Colonic mucosa (tissue), 4 donors: ENCODE measurements around the gene EPN1. TPM values are rescaled to one million over a fixed set of nuclear protein-coding genes. Genes with fewer than 3 reads are reported as not detected.

Source experiments
- DNase-seq: peaks from one replicate; pipeline ENCODE4 v3.0.0-alpha.2; 2020
- H3K27ac ChIP-seq: fragments of 200-600 bp; one replicate; pipeline ENCODE4 v1.8.0; 2021
- H3K27me3 ChIP-seq: fragments of 200-600 bp; one replicate; pipeline ENCODE4 v1.8.0; 2021
- H3K36me3 ChIP-seq: fragments of 200-600 bp; one replicate; pipeline ENCODE4 v1.8.0; 2021
- H3K4me1 ChIP-seq: fragments of 200-600 bp; one replicate; pipeline ENCODE4 v1.8.0; 2021; ENCODE audit warnings: mild to moderate bottlenecking
- H3K4me3 ChIP-seq: fragments of 200-600 bp; one replicate; pipeline ENCODE4 v1.8.0; 2021
- H3K9ac ChIP-seq, 2 donors: one replicate each; pipeline ENCODE4 v1.7.0; 2013; ENCODE audit warnings: control low read depth in 2 of 2, low read depth in 2 of 2, low read length in 2 of 2
- H3K9me3 ChIP-seq: fragments of 200-600 bp; one replicate; pipeline ENCODE4 v1.8.0; 2021
- intact Hi-C: fragments of 100-400 bp; cut with DNase I; formaldehyde crosslinking; loops from one replicate; pipeline ENCODE4 v1.14.1; 2022
- total RNA-seq, 2 donors: library from RNA; stranded (reverse); fragmentation: NEBNext Ultra II Directional in 1 of 2; extraction: Animal tissue kit (Norgen Biotek cat#: 25700) in 1 of 2; gene quantifications; one replicate each; pipeline ENCODE4 v1.2.1, GENCODE V29; 2021
- TF ChIP-seq, protein P1 (sequence below): fragments of 200-600 bp; IDR thresholded peaks from one replicate; pipeline ENCODE4 v1.8.0; 2022; ENCODE audit warnings: antibody characterized with exemption, mild to moderate bottlenecking
- donor health status: healthy.
- donor health status: DM: no; HTN: no; CAD: no.
- donor health status: DM: no; HTN: no; CAD: no.

EPN1 gene
- total RNA-seq, 2 donors from 2014 or later = 257 to 259 TPM

DNA sequence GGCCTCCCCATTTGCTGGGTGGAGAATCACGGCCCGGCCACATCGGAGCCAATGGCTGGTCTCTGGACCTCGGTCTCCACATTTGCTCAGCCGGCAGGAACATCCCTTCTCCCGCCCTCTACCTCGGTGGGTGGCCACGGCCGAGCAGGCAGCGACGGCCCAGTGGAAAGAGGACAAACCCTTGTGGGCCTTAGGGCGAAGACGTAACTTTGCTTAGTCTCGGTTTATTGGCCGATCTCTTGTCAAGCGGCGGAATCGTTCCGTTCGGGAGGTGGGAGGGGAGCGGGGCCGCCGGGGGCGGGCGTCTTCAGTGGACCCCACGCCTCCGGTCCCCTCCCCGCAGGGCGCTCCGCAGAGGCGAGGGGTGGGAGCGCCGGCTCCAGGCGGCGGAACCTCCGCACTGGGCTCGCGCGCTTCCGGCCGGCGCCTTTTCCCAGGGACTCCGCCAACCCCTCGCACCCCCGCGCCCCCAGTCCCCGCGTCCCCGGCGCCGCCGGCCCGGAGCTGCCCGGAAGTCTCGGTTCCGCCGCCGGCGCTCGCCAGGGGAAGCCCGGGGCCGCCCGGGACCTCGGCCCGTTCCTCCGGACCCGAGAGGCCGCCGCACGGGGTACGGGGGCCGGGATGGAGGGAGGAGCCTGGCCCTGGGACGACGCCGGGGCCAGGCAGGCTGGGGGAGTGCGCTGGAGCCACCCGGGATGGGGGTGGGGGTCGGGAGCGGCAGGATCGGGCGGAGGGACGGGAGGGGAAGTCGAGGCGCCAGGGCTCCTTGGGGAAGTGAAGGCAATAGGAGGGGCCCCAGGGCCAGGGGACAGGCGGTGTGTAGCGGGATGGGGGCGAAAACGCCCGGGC is 34.2 kb upstream of the EPN1 start, which contains the start of gene ZNF580:
Gene ZNF580, plus strand, starts transcription at position 426 of the 849 bp plus-strand sequence. CDS start 1,507 bp downstream, outside the sequence.
- intact Hi-C loops = no loop called here
- no peaks in the 10 kb centered on the region for H3K27me3 ChIP-seq
- TF ChIP-seq, protein P1, sequence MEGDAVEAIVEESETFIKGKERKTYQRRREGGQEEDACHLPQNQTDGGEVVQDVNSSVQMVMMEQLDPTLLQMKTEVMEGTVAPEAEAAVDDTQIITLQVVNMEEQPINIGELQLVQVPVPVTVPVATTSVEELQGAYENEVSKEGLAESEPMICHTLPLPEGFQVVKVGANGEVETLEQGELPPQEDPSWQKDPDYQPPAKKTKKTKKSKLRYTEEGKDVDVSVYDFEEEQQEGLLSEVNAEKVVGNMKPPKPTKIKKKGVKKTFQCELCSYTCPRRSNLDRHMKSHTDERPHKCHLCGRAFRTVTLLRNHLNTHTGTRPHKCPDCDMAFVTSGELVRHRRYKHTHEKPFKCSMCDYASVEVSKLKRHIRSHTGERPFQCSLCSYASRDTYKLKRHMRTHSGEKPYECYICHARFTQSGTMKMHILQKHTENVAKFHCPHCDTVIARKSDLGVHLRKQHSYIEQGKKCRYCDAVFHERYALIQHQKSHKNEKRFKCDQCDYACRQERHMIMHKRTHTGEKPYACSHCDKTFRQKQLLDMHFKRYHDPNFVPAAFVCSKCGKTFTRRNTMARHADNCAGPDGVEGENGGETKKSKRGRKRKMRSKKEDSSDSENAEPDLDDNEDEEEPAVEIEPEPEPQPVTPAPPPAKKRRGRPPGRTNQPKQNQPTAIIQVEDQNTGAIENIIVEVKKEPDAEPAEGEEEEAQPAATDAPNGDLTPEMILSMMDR = no peak
- H3K36me3 ChIP-seq = no peaks in the 10 kb centered on the region
- H3K9me3 ChIP-seq = no peaks in the 10 kb centered on the region
- H3K9ac ChIP-seq = peak within 1 kb of the TSS; percentile 66 to 86
- H3K4me1 ChIP-seq = peaks cover 37% of the 10 kb centered on the region
- H3K27ac ChIP-seq = peak within 1 kb of the TSS; percentile 82
- DNase-seq = peak; percentile 58
- peak within 1 kb of the TSS; percentile 81 for H3K4me3 ChIP-seq

DNA sequence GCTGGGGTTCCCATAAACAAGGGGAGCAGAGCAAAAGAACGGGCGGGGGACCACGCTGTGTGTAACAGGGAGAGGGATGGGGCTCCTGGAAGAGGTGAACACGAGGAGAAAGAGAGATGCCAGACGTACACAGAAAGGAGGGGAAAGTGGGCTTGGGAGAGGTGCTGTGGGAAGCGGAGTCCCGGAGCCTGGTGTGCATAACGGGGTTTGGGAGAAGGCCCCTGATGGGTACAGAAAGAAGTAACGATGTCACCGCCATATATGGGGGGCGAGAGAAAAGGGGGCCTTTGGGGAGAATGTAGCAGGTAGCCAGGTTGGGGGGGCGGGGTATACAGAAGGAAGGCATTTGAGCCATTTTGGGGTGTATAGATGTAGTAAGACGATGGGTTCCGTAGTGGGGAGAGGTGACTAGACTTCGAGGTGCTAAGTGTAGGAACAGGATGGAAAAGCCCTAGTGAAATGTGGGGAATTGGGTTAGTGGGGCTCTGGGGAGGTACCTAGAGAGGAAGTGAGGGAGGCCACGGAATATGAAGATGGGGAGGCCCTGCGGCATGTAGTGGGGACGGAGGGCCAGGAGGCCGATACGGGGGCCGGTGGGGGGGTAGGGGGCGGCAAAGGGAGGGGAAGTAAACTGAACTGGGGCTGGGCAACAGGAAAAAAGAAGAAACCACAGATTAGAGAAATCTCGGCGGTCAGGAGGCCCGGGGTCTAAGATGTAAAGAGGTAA is 33.4 kb upstream of the EPN1 start:
- Histone ChIP-seq H3K36me3 (no peaks in the 10 kb centered on the region), H3K4me3 (peak overlapping the region; percentile 81), H3K27ac (peak overlapping the region; percentile 82), H3K9me3 (no peaks in the 10 kb centered on the region), H3K9ac (peak overlapping the region; percentile 66 to 86), H3K27me3 (no peaks in the 10 kb centered on the region), H3K4me1 (peaks cover 30% of the 10 kb centered on the region)
- DNase-seq = no peak
- TF ChIP-seq, protein P1 = no peak
- intact Hi-C loops = no loop called here

DNA sequence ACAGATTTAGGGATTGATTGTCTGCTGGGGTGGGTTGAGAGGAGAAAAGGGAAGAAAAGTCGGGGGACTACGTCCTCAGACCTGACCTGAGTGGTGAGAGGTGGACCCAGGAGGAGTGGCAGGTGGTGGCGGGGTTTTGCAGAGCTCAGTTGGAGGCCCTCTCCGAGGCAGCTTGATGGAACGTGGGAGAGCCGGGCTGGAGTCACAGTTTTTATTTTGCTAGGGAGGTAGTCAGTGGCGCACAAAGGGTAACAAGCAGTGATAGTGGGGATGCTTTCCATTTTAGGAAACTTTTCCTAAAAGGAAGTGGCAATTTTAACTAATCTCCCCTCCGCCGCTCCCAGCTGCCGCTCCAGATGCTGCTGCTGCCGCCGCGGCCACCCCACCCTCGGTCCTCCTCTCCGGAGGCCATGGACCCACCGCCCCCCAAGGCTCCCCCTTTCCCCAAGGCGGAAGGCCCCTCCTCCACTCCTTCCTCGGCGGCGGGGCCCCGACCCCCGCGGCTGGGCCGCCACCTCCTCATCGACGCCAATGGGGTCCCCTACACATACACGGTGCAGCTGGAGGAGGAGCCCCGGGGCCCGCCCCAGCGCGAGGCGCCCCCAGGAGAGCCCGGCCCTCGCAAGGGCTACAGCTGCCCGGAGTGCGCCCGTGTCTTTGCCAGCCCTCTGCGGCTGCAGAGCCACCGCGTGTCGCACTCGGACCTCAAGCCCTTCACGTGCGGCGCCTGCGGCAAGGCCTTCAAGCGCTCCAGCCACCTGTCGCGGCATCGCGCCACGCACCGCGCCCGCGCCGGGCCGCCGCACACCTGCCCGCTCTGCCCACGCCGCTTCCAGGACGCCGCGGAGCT is 32.6 kb upstream of the EPN1 start:
- Histone ChIP-seq H3K9me3 (no peaks in the 10 kb centered on the region), H3K4me3 (peak overlapping the region; percentile 81), H3K27me3 (no peaks in the 10 kb centered on the region), H3K9ac (peak overlapping the region; percentile 78 to 84), H3K36me3 (no peaks in the 10 kb centered on the region), H3K27ac (peak overlapping the region; percentile 82), H3K4me1 (peaks cover 30% of the 10 kb centered on the region)
- DNase-seq = peak; percentile 57
- TF ChIP-seq, protein P1 = no peak
- intact Hi-C loops = no loop called here

DNA sequence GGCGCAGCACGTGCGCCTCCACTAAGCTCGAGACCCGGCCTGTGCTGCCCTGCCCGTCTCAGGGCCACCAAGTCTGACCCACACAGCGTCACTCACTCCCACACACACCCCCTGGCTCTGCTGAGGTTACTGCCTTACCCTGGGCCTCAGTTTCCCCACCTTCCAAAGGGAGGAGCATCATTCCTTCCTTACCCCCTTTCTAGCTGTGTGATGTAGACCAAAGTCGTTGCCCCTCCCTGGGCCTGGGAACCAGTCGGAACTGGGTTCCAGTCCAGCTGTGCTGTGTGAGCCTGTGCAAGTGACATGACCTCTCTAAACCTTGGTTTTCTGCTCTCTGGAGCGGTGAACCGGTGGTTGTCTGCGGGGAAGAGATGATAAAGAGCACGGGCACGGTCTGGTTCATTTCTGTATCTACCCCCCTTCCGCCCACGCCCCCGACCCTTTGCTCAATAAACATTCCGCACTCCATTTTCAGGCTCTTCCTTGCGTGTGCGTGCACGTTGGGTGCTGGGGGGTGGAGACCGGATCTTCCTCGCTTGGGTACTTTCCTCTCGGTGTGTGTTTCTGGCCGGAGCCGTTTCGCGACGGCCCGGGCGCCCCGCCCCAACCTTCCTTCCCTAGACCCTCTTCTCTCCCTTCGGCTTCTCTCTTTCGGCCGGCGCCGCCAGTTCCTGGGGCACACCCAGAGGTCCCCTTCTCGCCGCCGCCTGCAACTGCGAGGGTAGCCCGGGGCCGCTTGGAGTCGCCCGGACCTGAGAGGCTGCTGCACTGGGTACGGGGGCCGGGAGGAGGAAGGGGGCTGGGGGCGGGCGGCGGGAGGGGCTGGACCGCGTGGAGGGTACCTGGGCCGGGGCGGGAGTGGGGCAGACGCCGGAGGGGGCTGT is 31.8 kb upstream of the EPN1 start, which contains the start of gene ZNF581:
Gene ZNF581, plus strand, starts transcription at position 647 of the 884 bp plus-strand sequence. CDS start 923 bp downstream, outside the sequence.
- TF ChIP-seq, protein P1 = no peak
- no peaks in the 10 kb centered on the region for H3K9me3 ChIP-seq
- no peaks in the 10 kb centered on the region for H3K36me3 ChIP-seq
- H3K27ac ChIP-seq = peak within 1 kb of the TSS; percentile 76
- H3K4me3 ChIP-seq = peak within 1 kb of the TSS; percentile 81
- peak; percentile 80 for DNase-seq
- intact Hi-C loops = no loop called here
- H3K9ac ChIP-seq = peak within 1 kb of the TSS; percentile 78 to 84
- no peaks in the 10 kb centered on the region for H3K27me3 ChIP-seq
- H3K4me1 ChIP-seq = peaks cover 34% of the 10 kb centered on the region
